ENCODE results near the gene STK26. TPM values are rescaled to one million over a fixed set of nuclear protein-coding genes. Genes with fewer than 3 reads are reported as not detected.

Gene STK26
- total and polyA plus RNA-seq, 9 donors = 1.9 to 11.6 (median 3.2) TPM

DNA sequence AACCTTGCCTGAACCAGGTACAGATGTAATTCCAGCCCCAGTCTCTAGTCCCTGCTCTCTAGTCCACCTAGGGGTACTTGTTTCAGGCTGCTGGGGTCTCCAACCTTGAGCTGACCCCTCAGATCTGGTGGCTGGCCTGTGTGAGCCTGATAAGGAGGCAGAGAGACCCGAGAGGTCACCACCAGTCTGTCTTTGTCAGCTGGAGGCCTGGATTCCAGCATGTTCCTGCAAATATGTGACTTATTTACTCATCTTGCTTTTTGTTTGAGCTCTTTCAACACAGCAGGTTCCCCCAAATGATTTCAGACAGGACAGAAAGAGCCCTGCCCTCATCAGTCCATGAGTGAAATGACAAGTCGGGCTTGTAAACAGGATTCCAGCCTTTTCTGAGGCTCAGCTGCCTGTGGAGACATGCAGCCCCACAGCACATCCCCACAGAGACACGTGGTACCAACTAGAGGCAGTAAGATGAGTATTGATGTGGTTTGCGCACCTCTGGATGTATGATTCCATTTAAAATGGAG is 37.5 kb upstream of the STK26 start:
- Histone ChIP-seq H3K36me3 (no peaks in the 10 kb centered on the region), H3K27me3 (no peaks in the 10 kb centered on the region), H3K4me1 (ENCODE audit: insufficient read depth) (no peaks in the 10 kb centered on the region), H3K4me3 (no peak overlapping the region), H3K9me3 (no peaks in the 10 kb centered on the region), H3K27ac (no peak overlapping the region)
- WGBS, 3 donors = 48 to 54% (median 50%) methylated on average over 4 of the region's 4 CpGs
- TF ChIP-seq EP300 (IDR thresholded peaks at IDR 0.05) (no peak), POLR2A (IDR thresholded peaks at IDR 0.05) (no peak)
- TF ChIP-seq, protein P1, sequence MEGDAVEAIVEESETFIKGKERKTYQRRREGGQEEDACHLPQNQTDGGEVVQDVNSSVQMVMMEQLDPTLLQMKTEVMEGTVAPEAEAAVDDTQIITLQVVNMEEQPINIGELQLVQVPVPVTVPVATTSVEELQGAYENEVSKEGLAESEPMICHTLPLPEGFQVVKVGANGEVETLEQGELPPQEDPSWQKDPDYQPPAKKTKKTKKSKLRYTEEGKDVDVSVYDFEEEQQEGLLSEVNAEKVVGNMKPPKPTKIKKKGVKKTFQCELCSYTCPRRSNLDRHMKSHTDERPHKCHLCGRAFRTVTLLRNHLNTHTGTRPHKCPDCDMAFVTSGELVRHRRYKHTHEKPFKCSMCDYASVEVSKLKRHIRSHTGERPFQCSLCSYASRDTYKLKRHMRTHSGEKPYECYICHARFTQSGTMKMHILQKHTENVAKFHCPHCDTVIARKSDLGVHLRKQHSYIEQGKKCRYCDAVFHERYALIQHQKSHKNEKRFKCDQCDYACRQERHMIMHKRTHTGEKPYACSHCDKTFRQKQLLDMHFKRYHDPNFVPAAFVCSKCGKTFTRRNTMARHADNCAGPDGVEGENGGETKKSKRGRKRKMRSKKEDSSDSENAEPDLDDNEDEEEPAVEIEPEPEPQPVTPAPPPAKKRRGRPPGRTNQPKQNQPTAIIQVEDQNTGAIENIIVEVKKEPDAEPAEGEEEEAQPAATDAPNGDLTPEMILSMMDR (IDR thresholded peaks at IDR 0.05) = no peak
- intact Hi-C loops (cut with DNase I) = no loop called here
- DNase-seq = no peak

DNA sequence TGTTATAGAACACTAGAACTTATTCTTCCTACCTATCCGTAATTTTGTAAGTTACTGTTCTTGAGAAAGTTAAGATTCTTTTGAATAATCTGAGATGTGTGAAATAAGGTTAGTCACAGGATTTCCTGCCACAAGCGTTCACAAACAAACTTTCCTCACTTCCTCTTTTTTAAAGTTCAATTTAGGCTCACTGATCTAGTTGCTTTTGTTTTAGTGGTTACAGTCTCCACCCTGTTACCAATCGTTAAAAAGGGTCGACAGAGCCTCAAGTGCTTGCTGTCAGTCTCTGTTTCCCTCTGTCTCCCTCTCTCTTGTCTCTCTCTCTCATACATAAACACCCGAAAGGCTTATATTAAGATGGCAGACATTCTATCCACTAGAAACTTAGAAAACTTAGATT is 35.9 kb upstream of the STK26 start:
- TF ChIP-seq, protein P1 (IDR thresholded peaks at IDR 0.05) = no peak
- TF ChIP-seq POLR2A (IDR thresholded peaks at IDR 0.05) (no peak), EP300 (IDR thresholded peaks at IDR 0.05) (no peak)

DNA sequence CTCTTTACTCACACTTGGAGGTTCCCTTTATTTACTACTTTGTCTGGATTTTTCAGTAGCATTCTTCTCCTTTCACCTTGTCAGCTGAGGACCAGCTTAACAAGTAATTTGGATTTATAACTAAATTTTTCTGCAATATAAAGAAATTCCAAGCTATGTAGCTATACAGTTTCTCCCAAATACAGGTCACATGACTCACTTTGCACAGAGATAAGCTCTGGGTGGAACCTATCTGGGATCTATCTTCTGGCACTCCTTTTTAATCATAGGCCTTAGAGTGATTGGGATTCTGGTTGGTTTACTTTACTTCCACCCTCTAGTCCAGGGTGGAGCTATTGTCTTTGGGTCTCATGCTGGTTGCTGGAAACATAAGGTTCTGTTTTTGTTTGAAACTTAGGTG is 34.9 kb upstream of the STK26 start:
- no peaks in the 10 kb centered on the region for H3K27me3 ChIP-seq

More for the DNA sequence above, 35.9 kb upstream of the STK26 start:
- no peak for DNase-seq
- intact Hi-C loops (cut with DNase I) = no loop called here
- WGBS, 3 donors = 54 to 58% (median 54%) methylated on average over 5 of the region's 5 CpGs
- Histone ChIP-seq H3K4me1 (ENCODE audit: insufficient read depth) (no peaks in the 10 kb centered on the region), H3K27me3 (no peaks in the 10 kb centered on the region), H3K9me3 (no peaks in the 10 kb centered on the region), H3K36me3 (no peaks in the 10 kb centered on the region), H3K27ac (no peak overlapping the region), H3K4me3 (no peak overlapping the region)

DNA sequence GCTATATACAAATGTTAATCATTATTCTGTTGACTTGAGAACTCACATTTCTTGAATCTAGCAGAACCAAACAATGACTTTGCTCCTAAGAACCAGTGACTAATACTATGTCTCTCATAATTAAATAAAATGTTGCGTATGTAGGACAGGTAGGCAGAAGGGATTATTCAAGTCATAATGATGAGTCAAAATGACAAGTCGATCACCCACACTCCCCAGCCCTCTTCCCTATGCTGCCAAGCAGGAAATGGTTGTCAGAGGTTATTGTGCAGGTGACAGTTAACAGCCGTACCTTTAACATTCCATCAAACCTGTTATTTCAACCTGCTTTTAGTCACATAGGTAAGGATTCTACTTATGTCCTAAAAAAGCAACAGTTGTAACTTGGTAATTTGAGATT is 22.0 kb upstream of the STK26 start:
- Histone ChIP-seq H3K27me3 (no peaks in the 10 kb centered on the region), H3K4me1 (ENCODE audit: insufficient read depth) (no peaks in the 10 kb centered on the region), H3K4me3 (no peak overlapping the region), H3K36me3 (no peaks in the 10 kb centered on the region), H3K27ac (no peak overlapping the region), H3K9me3 (no peaks in the 10 kb centered on the region)
- 69 to 76% (median 69%) methylated on average over 3 of the region's 3 CpGs for WGBS, 3 donors
- intact Hi-C loops (cut with DNase I) = no loop called here
- TF ChIP-seq EP300 (IDR thresholded peaks at IDR 0.05) = no peak
- DNase-seq = no peak

More for the DNA sequence above, 34.9 kb upstream of the STK26 start:
- Histone ChIP-seq H3K27ac (no peak overlapping the region), H3K9me3 (no peaks in the 10 kb centered on the region), H3K4me1 (ENCODE audit: insufficient read depth) (no peaks in the 10 kb centered on the region), H3K4me3 (no peak overlapping the region), H3K36me3 (no peaks in the 10 kb centered on the region)
- DNase-seq = no peak
- TF ChIP-seq POLR2A (IDR thresholded peaks at IDR 0.05) (no peak), EP300 (IDR thresholded peaks at IDR 0.05) (no peak)
- TF ChIP-seq, protein P1 (IDR thresholded peaks at IDR 0.05) = no peak
- intact Hi-C loops (cut with DNase I) = no loop called here

DNA sequence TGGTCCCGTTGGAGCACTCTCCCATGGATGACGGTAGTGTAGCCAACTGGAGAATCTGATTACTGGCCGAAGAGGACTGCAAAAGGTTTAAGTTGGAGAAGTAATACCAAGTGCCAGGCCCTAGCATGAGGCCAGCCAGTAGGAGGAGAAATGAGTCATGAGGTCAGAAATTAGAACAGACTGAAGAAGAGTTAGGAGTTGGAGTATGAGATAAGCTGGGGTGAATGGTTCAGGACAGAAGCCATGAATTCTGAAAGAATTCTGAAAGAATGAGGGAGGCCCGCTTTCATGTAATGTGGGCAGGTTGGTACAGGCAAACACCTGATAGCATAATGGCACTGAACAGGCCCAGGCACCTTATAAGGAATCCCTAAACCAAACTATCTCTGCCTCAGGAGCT is 18.4 kb upstream of the STK26 start:
- Histone ChIP-seq H3K4me1 (ENCODE audit: insufficient read depth) (no peaks in the 10 kb centered on the region), H3K27me3 (no peaks in the 10 kb centered on the region), H3K9me3 (no peaks in the 10 kb centered on the region), H3K36me3 (no peaks in the 10 kb centered on the region), H3K4me3 (no peak overlapping the region), H3K27ac (no peak overlapping the region)
- no peak for DNase-seq
- intact Hi-C loops (cut with DNase I) = no loop called here
- 44 to 56% (median 51%) methylated on average over 4 of the region's 4 CpGs for WGBS, 3 donors
- TF ChIP-seq POLR2A (IDR thresholded peaks at IDR 0.05) (no peak), EP300 (IDR thresholded peaks at IDR 0.05) (no peak)
- TF ChIP-seq, protein P1 (IDR thresholded peaks at IDR 0.05) = no peak

Measured in ovary (tissue), 9 donors.